Astrocyte (in vitro differentiated cells and primary cell): ENCODE data around the gene RASA4. TPM values are rescaled to one million over a fixed set of nuclear protein-coding genes. Genes with fewer than 3 reads are reported as not detected.
A peak's percentile ranks its signal among the peaks of the same experiment; 100 is the strongest.
"Not testable (repeated sequence)": the region's sequence is repeated elsewhere in the genome, so short reads cannot be mapped to it uniquely, and the experiment has no call there.

Experiments used
- DNase-seq: peaks from one replicate; pipeline ENCODE4 v3.0.0-alpha.2; 2010; ENCODE audit warnings: low read depth
- FAIRE-seq: peaks from 2 replicates; lab custom pipeline; 2011; peaks lifted over from hg19 to GRCh38; lab: Jason Lieb, UNC
- H2AFZ ChIP-seq: 2 replicates; pipeline ENCODE4 v1.6.0; 2012; ENCODE audit warnings: low read depth, low read length, inconsistent platforms
- H3K27ac ChIP-seq: 2 replicates; pipeline ENCODE4 v1.5.1; 2011; ENCODE audit warnings: low read depth, low read length, inconsistent platforms
- H3K27me3 ChIP-seq: 2 replicates; pipeline ENCODE4 v1.6.0; 2011; ENCODE audit warnings: low read length, inconsistent platforms; ENCODE audit not compliant: insufficient read depth
- H3K36me3 ChIP-seq: 2 replicates; pipeline ENCODE4 v1.5.1; 2011; ENCODE audit warnings: low read length, inconsistent platforms; ENCODE audit not compliant: insufficient read depth
- H3K4me1 ChIP-seq: 2 replicates; pipeline ENCODE4 v1.5.1; 2011; ENCODE audit warnings: low read length, inconsistent platforms; ENCODE audit not compliant: insufficient read depth
- H3K4me2 ChIP-seq: 2 replicates; pipeline ENCODE4 v1.6.0; 2012; ENCODE audit warnings: low read length, inconsistent platforms
- H3K4me3 ChIP-seq: 2 replicates; pipeline ENCODE4 v1.5.1; 2011; ENCODE audit warnings: low read depth, mild to moderate bottlenecking, low read length, inconsistent platforms; ENCODE audit not compliant: insufficient read depth
- H3K79me2 ChIP-seq: 2 replicates; pipeline ENCODE4 v1.6.0; 2012; ENCODE audit warnings: mild to moderate bottlenecking, low read length, inconsistent platforms; ENCODE audit not compliant: insufficient read depth
- H3K9ac ChIP-seq: 2 replicates; pipeline ENCODE4 v1.6.0; 2012; ENCODE audit warnings: mild to moderate bottlenecking, low read length, inconsistent platforms
- H3K9me3 ChIP-seq: 2 replicates; pipeline ENCODE4 v1.5.1; 2012; ENCODE audit warnings: low read depth, mild to moderate bottlenecking, low read length, inconsistent platforms; ENCODE audit not compliant: insufficient read depth
- H4K20me1 ChIP-seq: 2 replicates; pipeline ENCODE4 v1.6.0; 2012; ENCODE audit warnings: low read length, inconsistent platforms; ENCODE audit not compliant: insufficient read depth
- H3K27ac Mint-ChIP-seq: one replicate; pipeline ENCODE4 v1.8.0; 2021; ENCODE audit warnings: mild to moderate bottlenecking, mixed read lengths; ENCODE audit not compliant: unreplicated experiment
- H3K27me3 Mint-ChIP-seq: one replicate; pipeline ENCODE4 v1.8.0; 2021; ENCODE audit warnings: low read depth, mixed read lengths; ENCODE audit not compliant: unreplicated experiment
- H3K36me3 Mint-ChIP-seq: one replicate; pipeline ENCODE4 v1.8.0; 2021; ENCODE audit warnings: low read depth, mixed read lengths; ENCODE audit not compliant: unreplicated experiment
- H3K4me1 Mint-ChIP-seq: one replicate; pipeline ENCODE4 v1.8.0; 2021; ENCODE audit warnings: low read depth, mixed read lengths; ENCODE audit not compliant: unreplicated experiment
- H3K4me3 Mint-ChIP-seq: one replicate; pipeline ENCODE4 v1.8.0; 2021; ENCODE audit warnings: mild to moderate bottlenecking, moderate library complexity, mixed read lengths; ENCODE audit not compliant: unreplicated experiment
- H3K9me3 Mint-ChIP-seq: one replicate; pipeline ENCODE4 v1.8.0; 2021; ENCODE audit warnings: mild to moderate bottlenecking, mixed read lengths; ENCODE audit not compliant: unreplicated experiment
- total RNA-seq: library from RNA; stranded (reverse); gene quantifications from 2 replicates; pipeline ENCODE4 v1.2.1, GENCODE V29; 2021

The RASA4 gene
- total RNA-seq, 1 donor from 2014 or later, result 7.2 TPM

- DNase-seq, result peak; percentile 63
- H3K27ac Mint-ChIP-seq, result peak within 1 kb of the TSS; percentile 88
- peak within 1 kb of the TSS; percentile 70 for H3K4me2 ChIP-seq
These were observed 44.0 kb downstream of the RASA4 start, which contains the start of gene POLR2J3 for GRCh38 chr7:102572261-102573239. POLR2J3 (minus strand) TSS chr7:102572583; CDS start chr7:102572521, 62 bp downstream.

DNA sequence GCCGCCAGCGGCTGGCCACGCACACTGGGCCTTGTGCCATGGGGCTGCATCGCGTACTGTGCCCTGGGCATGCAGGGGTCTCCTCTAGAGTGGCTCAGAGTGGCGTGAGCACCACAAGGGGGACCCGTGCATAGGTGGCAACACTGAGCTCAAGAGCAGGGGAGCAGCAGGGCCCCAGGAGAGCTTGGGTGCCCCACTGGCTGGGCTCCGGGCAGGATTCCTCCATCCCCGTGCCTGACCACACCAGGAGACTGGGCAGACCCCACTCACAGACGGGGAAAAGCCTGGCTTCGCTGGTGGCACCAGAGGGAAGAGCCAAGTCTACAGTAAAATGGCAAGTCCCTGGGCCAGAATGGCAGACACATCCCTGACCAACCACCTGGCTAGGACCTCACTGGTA, 47.9 kb downstream of the RASA4 start:
- not testable (repeated sequence) for DNase-seq, H3K27me3 ChIP-seq, H3K4me2 ChIP-seq, H4K20me1 ChIP-seq, FAIRE-seq, H3K9ac ChIP-seq, H3K27ac Mint-ChIP-seq, H3K9me3 Mint-ChIP-seq, H3K4me3 Mint-ChIP-seq, H3K27ac ChIP-seq, H3K4me1 ChIP-seq, H3K36me3 ChIP-seq, H2AFZ ChIP-seq, H3K36me3 Mint-ChIP-seq, H3K79me2 ChIP-seq, H3K9me3 ChIP-seq, H3K4me3 ChIP-seq, H3K27me3 Mint-ChIP-seq, H3K4me1 Mint-ChIP-seq

More at GRCh38 chr7:102572261-102573239, 44.0 kb downstream of the RASA4 start, which contains the start of gene POLR2J3:
- FAIRE-seq, H3K4me1 ChIP-seq, H3K27me3 ChIP-seq, H3K79me2 ChIP-seq, H4K20me1 ChIP-seq, H3K36me3 ChIP-seq, H3K9me3 ChIP-seq, H3K4me1 Mint-ChIP-seq, H3K9me3 Mint-ChIP-seq, H3K27me3 Mint-ChIP-seq, H3K36me3 Mint-ChIP-seq: not testable (repeated sequence)
- Histone ChIP-seq H2AFZ (peak within 1 kb of the TSS; percentile 66), H3K4me3 (peak within 1 kb of the TSS; percentile 68), H3K27ac (peak within 1 kb of the TSS; percentile 53), H3K9ac (peak within 1 kb of the TSS; percentile 87)
- peak within 1 kb of the TSS; percentile 90 for H3K4me3 Mint-ChIP-seq

DNA sequence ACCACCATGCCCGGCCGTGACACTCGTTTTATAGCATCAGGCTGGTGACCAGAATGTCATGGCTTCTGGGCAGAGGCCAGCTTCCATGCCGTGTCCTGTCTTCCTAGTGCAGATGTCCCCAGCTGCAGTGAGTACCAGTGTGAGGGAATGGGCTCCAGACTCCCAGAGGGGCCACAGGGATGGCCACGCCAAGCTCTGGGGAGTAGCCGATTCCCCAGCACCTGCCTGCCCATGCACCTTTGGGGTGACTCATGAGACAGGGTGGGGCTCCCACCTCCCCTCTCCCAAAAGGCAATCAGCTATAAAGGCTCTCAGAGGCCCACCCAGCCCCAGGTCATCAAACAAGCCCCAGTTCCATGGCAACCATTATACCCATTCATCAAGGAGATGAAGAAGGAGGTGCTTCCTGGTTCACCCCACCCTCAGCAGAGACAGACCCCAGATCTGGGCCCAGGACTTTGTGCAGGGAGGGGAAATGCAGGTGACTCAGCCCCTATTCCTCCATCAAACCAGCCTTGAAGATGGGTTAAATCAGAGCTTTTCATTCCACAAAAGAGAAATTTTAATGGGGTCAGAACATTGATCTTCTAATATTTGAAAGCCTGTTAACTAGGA, 65.6 kb downstream of the RASA4 start, which contains the start of gene SPDYE2:
SPDYE2 (plus strand) TSS at position 419 of the 615 bp plus-strand sequence. CDS start 2,030 bp downstream, outside the sequence.
- not testable (repeated sequence) for H3K4me3 Mint-ChIP-seq, H3K9me3 Mint-ChIP-seq, H3K27ac Mint-ChIP-seq, FAIRE-seq, H3K27me3 ChIP-seq, H3K4me3 ChIP-seq, DNase-seq, H3K27ac ChIP-seq, H2AFZ ChIP-seq, H3K4me1 Mint-ChIP-seq, H3K9ac ChIP-seq, H3K79me2 ChIP-seq, H3K27me3 Mint-ChIP-seq, H3K9me3 ChIP-seq, H3K4me2 ChIP-seq, H4K20me1 ChIP-seq, H3K36me3 Mint-ChIP-seq, H3K36me3 ChIP-seq, H3K4me1 ChIP-seq

DNA sequence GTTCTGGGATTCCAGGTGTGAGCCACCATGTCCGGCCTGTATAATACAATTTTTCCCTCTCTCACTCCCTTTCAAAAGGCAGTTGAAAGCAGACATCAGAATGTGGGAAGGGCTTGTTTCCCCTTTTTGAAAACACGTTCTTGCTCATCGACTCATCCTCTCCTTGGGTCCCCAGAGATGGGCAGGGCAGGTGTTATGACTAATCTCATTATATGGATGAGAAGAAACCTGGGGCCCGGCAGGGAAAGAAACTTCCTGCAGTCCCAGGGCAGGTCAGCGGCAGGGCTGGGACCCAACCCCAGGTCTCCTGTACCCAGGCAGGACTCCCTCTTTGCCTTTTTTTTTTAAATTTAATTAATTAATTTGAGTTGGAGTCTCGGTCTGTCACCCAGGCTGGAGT, 70.2 kb downstream of the RASA4 start:
- not testable (repeated sequence) for H3K4me3 ChIP-seq, H3K9ac ChIP-seq, H3K27me3 Mint-ChIP-seq, H3K4me3 Mint-ChIP-seq, H3K4me1 Mint-ChIP-seq, DNase-seq, H3K36me3 ChIP-seq, H3K36me3 Mint-ChIP-seq, H3K4me1 ChIP-seq, FAIRE-seq, H3K4me2 ChIP-seq, H3K27ac ChIP-seq, H3K9me3 Mint-ChIP-seq, H4K20me1 ChIP-seq, H3K79me2 ChIP-seq, H3K9me3 ChIP-seq, H3K27me3 ChIP-seq, H3K27ac Mint-ChIP-seq, H2AFZ ChIP-seq

DNA sequence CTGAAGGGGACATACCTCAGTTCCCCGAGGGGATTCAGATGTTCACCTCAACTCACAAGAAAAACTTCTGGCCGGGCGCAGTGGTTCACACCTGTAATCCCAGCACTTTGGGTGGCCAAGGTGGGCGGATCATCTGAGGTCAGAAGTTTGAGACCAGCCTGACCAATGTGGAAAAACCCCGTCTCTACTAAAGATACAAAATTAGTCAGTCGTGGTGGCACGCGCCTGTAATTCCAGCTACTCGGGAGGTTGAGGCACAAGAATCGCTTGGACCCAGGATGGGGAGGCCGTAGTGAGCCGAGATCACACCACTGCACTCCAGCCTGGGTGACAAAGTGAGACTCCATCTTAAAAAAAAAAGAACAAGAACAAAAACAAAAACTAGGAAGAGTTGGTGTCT, 71.3 kb downstream of the RASA4 start:
- H3K9me3 ChIP-seq, H3K4me1 ChIP-seq, FAIRE-seq, H3K4me3 ChIP-seq, H4K20me1 ChIP-seq, H3K4me3 Mint-ChIP-seq, H2AFZ ChIP-seq, H3K9me3 Mint-ChIP-seq, H3K9ac ChIP-seq, H3K27me3 Mint-ChIP-seq, H3K36me3 Mint-ChIP-seq, H3K27ac ChIP-seq, H3K4me1 Mint-ChIP-seq, H3K27me3 ChIP-seq, DNase-seq, H3K27ac Mint-ChIP-seq, H3K4me2 ChIP-seq, H3K79me2 ChIP-seq, H3K36me3 ChIP-seq: not testable (repeated sequence)
